Panc1 (cell line): ENCODE results near the gene TBKBP1.

Source experiments
- POLR2AphosphoS5 ChIP-seq: IDR thresholded peaks from 2 replicates; pipeline ENCODE4 v1.6.1; 2012; ENCODE audit warnings: mild to moderate bottlenecking, low read depth, low read length, moderate library complexity
- TCF7L2 ChIP-seq: IDR thresholded peaks from 2 replicates; pipeline ENCODE4 v1.6.1; 2011; ENCODE audit warnings: mild to moderate bottlenecking, low read depth, low read length, inconsistent platforms
- TF ChIP-seq, protein P1 (sequence below): fragments of 450-650 bp; IDR thresholded peaks from 2 replicates; pipeline ENCODE4 v1.5.1; 2017; ENCODE audit warnings: mild to moderate bottlenecking

DNA sequence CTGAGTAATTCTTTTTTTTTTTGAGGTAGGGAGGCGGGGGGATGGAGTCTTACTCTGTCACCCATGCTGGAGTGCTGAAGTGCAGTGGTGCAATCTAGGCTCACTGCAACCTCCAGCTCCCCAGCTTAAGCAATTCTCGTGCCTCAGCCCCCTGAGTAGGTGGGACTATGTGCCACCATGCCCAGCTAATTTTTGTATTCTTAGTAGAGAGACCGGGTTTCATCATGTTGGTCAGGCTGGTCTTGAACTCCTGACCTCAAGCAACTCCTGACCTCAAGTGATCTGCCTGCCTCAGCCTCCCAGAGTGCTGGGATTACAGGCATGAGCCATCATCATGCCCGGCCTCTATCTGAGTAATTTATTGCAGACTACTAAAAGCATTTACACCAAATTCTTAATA lies 24.9 kb upstream of the TBKBP1 start:
- TF ChIP-seq, protein P1, sequence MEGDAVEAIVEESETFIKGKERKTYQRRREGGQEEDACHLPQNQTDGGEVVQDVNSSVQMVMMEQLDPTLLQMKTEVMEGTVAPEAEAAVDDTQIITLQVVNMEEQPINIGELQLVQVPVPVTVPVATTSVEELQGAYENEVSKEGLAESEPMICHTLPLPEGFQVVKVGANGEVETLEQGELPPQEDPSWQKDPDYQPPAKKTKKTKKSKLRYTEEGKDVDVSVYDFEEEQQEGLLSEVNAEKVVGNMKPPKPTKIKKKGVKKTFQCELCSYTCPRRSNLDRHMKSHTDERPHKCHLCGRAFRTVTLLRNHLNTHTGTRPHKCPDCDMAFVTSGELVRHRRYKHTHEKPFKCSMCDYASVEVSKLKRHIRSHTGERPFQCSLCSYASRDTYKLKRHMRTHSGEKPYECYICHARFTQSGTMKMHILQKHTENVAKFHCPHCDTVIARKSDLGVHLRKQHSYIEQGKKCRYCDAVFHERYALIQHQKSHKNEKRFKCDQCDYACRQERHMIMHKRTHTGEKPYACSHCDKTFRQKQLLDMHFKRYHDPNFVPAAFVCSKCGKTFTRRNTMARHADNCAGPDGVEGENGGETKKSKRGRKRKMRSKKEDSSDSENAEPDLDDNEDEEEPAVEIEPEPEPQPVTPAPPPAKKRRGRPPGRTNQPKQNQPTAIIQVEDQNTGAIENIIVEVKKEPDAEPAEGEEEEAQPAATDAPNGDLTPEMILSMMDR = no peak
- no peak for TF ChIP-seq TCF7L2
- no peak; the same call in 1 of the 2 replicates for TF ChIP-seq POLR2AphosphoS5
